Measurements from ENCODE around the gene NR2E1.

DNA sequence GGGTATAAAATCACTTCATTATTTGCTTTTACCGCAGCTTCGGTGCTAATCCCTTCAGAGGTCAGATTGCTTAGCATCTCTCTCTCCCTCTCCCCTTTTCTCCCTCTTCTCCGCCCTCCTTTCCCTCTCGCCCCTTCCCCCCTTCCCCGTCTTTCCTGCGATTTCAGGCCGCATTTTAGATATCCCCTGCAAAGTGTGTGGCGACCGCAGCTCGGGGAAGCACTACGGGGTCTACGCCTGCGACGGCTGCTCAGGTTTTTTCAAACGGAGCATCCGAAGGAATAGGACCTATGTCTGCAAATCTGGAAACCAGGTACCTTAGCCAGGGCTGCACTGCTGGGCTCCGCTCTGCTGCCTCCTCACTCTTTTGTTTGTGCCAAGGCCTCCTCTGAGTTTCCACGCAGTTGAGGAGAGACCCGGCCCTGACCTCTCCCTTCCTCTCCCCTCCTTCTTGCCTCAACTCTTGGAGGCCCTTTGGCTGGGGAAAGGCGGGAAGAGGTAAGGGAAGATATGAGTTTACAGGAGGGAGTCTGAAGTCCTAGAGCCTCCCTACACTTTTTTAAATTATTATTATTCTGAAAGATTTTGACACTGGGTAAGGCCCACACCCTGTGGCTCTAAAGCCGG is 5.6 kb downstream of the NR2E1 start:
- TF ChIP-seq, protein P1, sequence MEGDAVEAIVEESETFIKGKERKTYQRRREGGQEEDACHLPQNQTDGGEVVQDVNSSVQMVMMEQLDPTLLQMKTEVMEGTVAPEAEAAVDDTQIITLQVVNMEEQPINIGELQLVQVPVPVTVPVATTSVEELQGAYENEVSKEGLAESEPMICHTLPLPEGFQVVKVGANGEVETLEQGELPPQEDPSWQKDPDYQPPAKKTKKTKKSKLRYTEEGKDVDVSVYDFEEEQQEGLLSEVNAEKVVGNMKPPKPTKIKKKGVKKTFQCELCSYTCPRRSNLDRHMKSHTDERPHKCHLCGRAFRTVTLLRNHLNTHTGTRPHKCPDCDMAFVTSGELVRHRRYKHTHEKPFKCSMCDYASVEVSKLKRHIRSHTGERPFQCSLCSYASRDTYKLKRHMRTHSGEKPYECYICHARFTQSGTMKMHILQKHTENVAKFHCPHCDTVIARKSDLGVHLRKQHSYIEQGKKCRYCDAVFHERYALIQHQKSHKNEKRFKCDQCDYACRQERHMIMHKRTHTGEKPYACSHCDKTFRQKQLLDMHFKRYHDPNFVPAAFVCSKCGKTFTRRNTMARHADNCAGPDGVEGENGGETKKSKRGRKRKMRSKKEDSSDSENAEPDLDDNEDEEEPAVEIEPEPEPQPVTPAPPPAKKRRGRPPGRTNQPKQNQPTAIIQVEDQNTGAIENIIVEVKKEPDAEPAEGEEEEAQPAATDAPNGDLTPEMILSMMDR (IDR thresholded peaks at IDR 0.05): no peak
- peak; percentile 88 for TF ChIP-seq EZH2 (IDR thresholded peaks at IDR 0.05)
